DND-41 (cell line): ENCODE data around the gene A3GALT2.

ENCODE experiments used
- CTCF ChIP-seq: IDR thresholded peaks from 2 replicates; pipeline ENCODE4 v1.5.1; 2012; ENCODE audit warnings: borderline replicate concordance, low read length, moderate library complexity, mild to moderate bottlenecking; ENCODE audit not compliant: poor library complexity, severe bottlenecking; ENCODE audit errors: extremely low read depth
- EZH2 ChIP-seq: IDR thresholded peaks from 3 replicates; pipeline ENCODE4 v1.6.1; 2012; ENCODE audit warnings: borderline replicate concordance, low read depth, mild to moderate bottlenecking, moderate library complexity, low read length, inconsistent platforms; ENCODE audit not compliant: severe bottlenecking

GRCh38 chr1:33297911-33298622, 22.8 kb downstream of the A3GALT2 start:
- no peak for TF ChIP-seq CTCF
- TF ChIP-seq EZH2: no peak
